Tibial nerve (tissue), 4 donors: ENCODE results near the gene SMAD4.

Experiments
- EP300 ChIP-seq, 2 donors: sonication (generic); formaldehyde crosslinking; IDR thresholded peaks; one replicate each; pipeline ENCODE4 v1.6.1; 2017; ENCODE audit warnings: antibody characterized with exemption in 2 of 2, mild to moderate bottlenecking in 1 of 2
- POLR2A ChIP-seq, 2 donors: fragments of 450-650 bp; IDR thresholded peaks; one replicate each; pipeline ENCODE4 v1.6.1; 2017; ENCODE audit warnings: antibody characterized with exemption in 2 of 2, mild to moderate bottlenecking in 2 of 2, moderate library complexity in 2 of 2
- TF ChIP-seq, protein P1 (sequence below), 5 experiments: fragments of 200-600 bp in 3 of 5; fragments of 450-650 bp in 2 of 5; sonication (generic) in 3 of 5; IDR thresholded peaks; one replicate each; pipeline ENCODE4 v1.5.1; 2016 to 2019; ENCODE audit warnings: antibody characterized with exemption in 5 of 5, mild to moderate bottlenecking in 3 of 5, moderate library complexity in 2 of 5

DNA sequence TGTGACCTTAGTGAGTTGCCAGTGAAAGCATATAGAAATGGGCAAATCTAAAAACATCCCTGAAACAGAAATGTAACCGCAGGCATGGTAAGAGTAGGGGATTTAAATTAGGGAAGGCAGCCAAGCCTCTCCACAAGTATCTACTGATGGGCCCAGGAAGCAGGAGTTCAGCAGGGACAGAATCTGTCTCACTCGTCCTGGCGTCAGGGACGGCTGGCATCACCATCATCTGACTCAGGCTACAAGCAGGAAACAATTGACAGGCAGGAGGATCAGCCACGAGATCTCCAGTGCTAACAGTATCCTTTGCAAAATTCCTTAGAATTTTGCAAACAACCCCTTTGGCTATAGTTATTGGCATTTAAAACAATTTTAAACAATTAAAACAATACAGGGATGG lies 61.3 kb downstream of the SMAD4 start:
- no peak for TF ChIP-seq POLR2A (IDR thresholded peaks at IDR 0.05)
- no peak for TF ChIP-seq EP300 (IDR thresholded peaks at IDR 0.05)
- TF ChIP-seq, protein P1, sequence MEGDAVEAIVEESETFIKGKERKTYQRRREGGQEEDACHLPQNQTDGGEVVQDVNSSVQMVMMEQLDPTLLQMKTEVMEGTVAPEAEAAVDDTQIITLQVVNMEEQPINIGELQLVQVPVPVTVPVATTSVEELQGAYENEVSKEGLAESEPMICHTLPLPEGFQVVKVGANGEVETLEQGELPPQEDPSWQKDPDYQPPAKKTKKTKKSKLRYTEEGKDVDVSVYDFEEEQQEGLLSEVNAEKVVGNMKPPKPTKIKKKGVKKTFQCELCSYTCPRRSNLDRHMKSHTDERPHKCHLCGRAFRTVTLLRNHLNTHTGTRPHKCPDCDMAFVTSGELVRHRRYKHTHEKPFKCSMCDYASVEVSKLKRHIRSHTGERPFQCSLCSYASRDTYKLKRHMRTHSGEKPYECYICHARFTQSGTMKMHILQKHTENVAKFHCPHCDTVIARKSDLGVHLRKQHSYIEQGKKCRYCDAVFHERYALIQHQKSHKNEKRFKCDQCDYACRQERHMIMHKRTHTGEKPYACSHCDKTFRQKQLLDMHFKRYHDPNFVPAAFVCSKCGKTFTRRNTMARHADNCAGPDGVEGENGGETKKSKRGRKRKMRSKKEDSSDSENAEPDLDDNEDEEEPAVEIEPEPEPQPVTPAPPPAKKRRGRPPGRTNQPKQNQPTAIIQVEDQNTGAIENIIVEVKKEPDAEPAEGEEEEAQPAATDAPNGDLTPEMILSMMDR (IDR thresholded peaks at IDR 0.05): no peak
